CD4-positive, alpha-beta T cell treated with Interleukin-17A for 4 hours (primary cell): ENCODE measurements around the gene EDDM13.
"Not testable (repeated sequence)": the region's sequence is repeated elsewhere in the genome, so short reads cannot be mapped to it uniquely, and the experiment has no call there.

Experiments used
- DNase-seq: peaks from one replicate; pipeline ENCODE4 v3.0.0-alpha.2; 2020; ENCODE audit warnings: mixed read lengths

EDDM13 gene, protein sequence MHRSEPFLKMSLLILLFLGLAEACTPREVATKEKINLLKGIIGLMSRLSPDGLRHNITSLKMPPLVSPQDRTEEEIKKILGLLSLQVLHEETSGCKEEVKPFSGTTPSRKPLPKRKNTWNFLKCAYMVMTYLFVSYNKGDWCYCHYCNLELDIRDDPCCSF

DNA sequence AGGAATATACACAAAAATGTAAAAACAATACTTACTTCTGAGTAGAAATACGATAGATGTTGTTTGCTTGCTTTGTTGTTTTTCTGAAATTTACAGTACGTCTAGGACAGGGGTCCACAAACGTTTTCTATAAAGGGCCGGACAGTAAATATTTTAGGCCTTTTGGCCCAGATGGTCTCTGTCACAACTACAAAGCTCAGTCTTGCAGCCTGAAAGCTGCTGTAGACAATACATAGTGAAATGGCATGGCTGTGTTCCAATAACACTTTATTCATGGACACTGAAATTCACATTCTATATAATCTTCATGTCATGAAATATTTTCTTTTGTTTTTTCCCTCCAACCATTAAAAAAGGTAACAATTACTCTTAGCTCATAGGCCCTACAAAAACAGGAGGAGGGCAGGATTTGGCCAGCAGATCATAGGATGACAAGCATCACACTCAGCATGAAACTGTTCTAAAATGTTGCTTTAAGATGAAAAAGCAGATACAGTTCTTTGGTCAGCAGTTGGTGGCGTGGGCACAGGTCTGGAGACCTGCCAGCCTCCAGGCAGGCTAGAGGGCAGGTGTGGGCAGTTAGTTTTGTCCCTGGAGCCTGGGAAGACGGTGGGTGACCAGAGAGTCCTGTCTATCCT, at the start of gene EDDM13:
EDDM13 (plus strand) TSS at position 588 of the 638 bp plus-strand sequence. CDS start 87 bp downstream, outside the sequence.
- DNase-seq, result no peak

DNA sequence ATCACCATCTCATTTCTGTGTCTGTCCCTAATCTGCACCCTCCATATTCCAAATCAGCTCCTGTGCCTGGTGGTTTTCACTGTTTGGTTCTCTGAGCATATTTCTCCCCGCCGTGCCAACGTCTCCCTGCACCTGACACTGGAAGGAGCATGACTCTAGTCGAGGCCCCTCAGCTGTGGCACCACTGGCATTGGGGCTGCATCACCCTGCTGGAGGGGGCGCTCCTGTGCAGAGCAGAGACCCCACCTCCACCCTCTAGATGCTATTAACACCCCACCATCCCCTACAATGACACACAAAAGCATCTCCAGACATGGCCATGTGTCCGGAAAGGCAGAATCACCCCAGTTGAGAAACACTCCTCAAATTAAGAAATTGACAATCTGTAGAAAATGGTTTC, 49.6 kb upstream of the EDDM13 start:
- no peak for DNase-seq

DNA sequence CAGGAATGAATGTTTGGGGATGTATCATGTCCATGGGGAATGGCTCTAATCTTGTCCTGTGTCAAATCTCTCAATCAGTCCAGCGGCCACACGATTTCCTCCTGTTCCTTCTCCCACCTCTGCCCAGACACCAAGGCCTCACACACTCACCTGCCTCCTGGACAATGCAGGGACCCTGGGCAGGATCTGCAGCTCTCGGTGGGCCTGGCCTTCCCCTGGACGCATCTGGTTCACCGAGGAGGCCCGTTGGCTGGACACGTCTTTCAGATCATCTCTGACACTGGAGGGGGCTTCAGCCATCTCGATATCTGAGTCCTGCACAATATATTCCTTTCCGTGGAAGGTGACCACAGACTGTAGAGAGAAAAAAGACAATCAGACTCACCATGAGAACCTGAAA, 49.1 kb upstream of the EDDM13 start:
- DNase-seq, result no peak

DNA sequence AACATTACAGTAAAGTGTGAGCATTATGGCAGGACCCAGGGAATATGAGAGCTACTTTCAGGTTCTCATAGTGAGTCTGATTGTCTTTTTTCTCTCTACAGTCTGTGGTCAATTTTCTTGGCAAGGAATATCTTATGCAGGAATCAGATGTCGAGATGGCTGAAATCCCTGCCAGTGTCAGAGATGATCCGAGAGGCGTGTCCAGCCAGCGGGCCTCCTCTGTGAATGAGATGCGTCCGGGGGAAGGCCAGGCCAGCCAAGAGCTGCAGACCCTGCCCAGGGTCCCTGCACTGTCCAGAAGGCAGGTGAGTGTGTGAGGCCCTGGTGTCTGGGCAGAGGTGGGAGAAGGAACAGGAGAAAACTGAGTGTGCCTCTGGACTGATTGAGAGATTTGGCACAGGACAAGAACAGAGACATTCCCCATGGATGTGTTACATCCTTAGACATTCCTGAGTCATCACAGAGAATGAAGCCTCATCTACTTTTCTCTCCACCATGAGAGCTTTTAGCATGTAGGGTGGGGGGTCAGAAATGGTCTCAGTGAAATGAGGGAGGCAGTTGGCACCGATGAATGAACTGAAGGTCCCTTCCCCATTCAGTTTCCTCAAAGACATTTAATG, 27.3 kb upstream of the EDDM13 start:
- DNase-seq, result no peak

DNA sequence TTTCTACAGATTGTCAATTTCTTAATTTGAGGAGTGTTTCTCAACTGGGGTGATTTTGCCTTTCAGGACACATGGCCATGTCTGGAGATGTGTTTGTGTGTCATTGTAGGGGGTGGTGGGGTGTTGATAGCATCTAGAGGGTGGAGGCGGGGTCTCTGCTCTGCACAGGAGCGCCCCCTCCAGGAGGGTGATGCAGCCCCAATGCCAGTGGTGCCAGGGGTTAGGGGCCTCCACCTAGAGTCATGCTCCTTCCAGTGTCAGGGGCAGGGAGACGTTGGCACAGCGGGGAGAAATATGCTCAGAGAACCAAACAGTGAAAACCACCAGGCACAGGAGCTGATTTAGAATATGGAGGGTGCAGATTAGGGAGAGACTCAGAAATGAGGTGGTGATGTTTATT, 26.8 kb upstream of the EDDM13 start:
- DNase-seq, result not testable (repeated sequence)

DNA sequence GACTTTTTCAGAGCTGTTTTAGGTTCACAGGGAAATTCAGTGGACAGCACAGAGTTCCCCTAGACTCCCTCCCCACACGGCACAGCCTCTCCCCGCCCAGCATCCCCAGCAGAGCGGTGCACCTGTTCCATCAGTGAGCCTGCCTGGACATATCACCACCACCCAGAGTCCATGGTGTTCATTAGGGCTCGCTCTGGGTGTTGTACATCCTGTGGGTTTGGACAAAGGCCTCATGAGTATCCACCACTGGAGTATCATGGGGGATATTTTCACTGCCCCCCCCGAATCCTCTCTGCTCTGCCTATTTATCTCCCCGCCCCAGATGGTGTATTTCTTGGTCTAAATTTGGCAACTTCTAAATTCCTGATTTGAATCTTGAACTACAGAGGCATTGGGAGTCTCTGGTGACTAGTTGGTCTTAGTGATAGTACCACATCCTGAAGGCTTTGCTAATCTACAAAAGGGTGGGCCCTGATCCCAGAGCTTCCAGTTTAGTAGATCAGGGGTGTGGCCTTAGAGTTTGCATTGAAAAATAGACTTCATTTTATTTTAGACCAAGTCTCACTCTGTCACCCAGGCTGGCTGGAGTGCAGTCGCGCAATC, 23.7 kb upstream of the EDDM13 start:
- not testable (repeated sequence) for DNase-seq

DNA sequence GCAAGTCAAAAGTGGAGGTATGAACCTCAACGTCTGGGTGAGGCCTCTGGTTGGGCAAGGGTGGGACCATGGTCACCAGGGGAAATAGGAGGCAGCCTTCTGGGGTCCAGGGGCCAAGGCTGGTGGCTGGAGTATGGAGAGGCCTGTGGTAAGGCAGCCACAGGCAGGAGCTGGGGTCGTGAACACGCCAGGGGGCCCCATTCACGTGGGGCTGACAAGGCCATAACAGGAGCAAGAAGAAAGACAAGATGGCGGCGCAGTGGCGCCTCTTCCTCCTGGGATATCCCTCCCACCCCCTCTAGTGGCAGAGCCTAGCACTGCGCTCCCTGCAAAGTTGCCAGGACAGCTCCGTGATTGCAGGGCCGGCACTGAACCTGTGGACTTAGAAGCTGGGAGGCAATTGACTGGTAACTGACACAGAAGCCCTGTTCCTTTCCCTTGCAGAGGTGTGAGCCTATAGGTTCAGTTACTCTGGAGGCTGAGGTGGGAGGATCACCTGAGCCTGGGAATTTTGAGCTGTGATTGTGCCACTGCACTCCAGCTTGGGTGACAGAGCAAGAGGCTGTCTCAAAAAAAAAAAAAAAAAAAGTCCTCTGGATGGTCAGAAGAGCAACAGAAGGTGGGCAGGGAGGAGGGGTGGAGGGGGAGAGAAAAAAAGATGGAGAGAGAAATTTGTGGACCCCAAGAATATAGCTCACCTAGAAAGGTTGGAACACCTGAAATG, 19.7 kb upstream of the EDDM13 start:
- peak; percentile 65 for DNase-seq

DNA sequence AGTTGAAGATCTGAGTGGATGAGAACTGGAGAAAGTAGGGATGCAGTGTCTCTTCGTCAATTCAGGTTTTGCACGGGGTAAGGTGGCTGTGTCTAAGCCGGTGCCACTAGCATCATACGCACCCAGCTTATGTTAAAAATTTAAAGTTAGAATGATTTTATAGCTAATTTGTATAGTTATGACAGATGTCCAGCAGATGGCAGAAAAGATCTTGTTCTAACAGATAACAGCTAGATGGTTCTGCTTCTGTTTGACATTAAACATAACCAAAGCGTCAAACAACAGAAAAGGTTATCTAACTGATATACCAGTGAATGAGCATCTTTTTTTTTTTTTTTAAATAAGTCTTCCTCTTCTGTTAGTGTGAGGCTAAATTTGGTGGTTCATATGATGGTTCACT, 18.8 kb upstream of the EDDM13 start:
- no peak for DNase-seq

DNA sequence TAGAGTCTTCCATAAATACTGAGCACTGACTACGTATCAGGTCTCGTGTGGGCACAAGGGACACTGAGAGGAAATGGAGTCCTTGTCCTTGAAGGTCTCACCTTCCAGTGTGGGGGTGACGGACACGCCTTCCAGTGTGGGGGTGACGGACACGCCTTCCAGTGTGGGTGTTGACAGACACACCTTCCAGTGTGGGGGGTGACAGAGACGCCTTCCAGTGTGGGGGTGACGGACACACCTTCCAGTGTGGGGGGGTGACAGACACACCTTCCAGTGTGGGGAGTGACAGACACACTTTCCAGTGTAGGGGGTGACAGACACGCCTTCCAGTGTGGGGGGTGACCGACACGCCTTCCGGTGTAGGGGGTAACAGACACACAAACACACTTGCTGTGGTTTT, 14.3 kb upstream of the EDDM13 start:
- no peak for DNase-seq

DNA sequence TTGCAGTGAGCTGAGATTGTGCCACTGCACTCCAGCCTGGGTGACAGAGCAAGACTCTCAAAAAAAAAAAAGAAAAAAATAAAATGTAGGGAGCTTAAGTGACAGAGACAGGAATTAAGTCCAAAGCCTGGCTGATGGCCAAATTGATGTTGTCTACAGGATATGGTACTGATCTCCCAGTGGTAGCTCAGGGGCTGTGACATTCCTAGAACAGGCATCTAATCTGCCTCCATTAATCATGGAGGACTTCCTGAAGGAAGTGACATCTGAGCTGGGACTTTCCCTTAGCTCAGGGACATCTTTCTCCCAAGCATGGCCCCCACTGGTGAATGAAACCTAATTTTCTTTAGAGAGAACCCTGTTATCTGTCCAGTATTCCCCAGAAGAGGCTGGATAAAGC, 11.4 kb upstream of the EDDM13 start:
- DNase-seq, result no peak

DNA sequence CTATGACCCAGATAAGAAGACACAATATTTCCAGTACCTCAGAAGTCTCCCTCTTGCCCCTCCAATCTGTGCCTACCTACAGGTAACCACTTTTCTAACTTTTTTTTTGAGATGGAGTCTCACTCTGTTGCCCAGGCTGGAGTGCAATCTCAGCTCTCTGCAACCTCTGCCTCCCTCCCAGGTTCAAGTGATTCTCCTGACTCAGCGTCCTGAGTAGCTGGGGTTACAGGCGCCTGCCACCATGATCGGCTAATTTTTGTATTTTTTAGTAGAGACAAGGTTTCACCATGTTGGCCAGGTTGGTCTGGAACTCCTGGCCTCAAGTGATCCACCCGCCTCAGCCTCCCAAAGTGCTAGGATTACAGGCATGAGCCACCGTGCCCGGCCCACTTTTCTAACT, 10.6 kb upstream of the EDDM13 start:
- not testable (repeated sequence) for DNase-seq

DNA sequence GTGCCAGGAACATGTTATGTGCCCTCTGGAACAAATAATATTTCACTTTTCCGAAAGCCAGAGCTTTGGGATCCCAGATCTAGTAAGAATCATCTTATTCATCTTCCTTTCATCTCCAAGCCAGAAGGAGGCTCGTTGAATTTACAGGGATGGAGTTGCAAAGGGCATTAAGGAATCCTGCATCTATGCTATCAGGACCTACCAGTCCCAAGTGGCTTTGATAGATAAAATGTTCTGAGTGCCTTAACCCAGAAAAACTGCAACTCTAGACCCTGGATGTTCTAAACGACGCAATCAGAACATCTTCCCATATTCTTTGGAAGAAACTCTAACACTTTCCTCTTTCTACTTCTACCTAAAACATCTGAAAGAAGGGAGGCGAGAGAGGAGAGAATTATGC, 9.2 kb upstream of the EDDM13 start:
- no peak for DNase-seq

DNA sequence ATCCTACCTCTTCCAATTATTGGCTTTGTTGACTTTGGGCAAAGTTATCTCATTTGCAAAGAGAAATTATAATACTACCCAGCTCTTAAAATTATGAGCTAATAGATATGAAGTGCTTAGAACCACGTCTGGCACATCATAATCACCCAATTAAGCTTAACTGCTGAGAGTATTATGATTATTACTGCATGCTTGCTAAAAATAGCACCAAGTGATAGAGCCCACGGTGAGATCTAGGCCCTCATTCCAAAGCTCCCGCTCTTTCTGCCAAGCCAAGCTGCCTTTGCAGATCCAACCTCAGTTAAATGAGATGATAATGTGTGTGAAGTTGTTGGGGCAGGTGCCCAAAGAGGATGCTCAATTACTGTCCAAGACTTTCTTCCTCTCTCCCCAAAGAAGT, 6.5 kb upstream of the EDDM13 start:
- DNase-seq, result no peak

DNA sequence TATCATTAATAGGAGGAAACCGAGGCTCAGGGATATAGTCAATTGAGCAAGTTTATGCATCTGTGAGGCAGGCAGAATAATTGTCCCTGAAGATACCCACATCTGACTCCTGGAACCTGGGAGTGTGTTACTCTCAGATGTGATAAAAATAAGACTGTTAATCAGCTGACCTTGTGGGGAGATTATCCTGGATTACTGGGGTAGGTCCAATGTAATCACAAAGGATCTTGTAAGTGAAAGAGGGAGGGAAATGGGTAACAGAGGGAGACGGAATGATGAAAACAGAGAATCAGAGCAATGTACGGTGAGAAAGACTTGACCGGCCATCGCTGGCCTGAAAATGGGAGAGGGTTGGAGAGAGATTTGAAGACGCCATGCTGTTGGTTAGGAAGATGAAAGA, 3.2 kb upstream of the EDDM13 start:
- DNase-seq, result no peak

DNA sequence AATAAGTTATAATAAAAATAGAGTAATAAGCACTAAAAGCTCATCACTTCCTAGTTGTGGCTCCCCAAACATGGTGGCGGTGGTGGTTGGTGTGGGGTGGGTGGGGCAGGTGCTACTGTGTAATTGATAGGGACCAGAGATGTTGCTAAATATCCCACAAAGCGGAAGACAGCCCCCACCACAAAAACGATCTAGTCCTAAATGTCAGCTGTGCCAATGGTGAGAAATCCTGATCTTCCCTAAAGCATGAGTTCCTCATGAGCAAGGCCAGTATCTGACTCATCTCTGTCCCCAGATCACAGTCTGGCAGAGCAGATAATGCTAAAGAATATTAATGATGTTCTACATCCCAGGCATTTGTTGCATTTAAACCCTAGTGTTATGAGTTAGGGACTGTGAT, 1.9 kb upstream of the EDDM13 start:
- DNase-seq, result no peak

DNA sequence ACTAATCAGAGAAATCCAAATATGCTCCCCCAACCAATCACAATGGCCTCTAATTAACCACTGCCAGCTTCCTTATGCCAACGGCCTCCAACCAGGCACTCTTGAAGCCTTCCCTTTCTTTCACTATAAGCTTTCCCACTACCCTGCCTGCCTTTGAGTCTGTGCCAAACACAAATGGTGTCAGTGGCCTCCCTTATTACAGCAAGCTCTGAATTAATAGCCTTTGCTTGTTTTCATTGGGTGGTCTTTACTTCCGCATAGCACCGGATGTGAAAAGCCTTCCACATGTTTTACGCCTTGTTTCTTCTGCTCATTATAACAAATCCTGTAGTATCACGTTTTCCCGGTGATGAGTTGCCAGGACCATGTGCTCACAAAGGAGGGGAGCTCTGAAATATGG, 1.4 kb upstream of the EDDM13 start:
- no peak for DNase-seq

DNA sequence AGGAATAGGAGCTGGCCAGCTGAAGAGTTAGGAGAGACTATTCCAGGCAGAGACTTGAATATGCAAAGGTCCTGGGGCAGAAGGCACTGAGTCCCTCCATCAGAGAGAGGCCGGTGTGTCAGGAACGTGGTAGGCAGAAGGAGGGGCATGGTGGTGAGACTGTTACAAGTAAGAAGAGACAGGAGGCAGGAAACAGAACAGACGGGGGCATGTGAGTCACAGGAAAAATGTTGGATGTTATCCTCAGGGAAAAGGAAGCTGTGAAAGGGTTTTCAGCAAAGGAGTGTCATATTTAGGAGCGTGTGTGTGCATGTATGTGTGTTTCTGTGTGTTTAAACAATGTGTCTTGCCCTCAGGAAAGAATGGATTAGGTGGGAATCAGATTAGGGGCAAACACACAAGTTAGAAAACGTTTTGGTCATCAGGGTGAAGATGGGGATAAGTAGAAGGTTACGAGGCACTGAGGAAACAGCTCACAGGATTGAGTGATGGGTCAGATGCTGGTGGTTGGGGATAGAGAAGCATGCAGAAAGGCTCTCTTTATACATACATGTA, 1.1 kb downstream of the EDDM13 start:
- no peak for DNase-seq

DNA sequence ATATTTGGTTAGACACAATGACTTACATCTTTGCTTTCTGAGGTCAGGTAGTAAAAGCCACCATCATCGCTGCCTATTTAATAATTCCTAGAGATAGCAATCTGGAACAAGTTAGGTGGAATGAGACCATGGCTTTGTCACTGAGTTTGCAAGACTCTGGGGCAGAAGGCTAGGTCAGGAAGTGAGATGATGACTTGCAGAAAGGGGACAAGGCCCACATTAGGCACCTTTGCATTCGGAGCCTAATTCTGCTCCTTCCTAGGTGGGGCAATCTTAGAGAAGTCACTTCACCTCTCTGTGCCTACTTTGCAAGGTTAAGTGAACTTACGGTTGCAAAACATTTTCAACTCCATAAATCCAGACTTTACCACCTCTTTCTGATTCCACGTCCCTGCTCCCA, 10.3 kb downstream of the EDDM13 start:
- DNase-seq, result no peak

DNA sequence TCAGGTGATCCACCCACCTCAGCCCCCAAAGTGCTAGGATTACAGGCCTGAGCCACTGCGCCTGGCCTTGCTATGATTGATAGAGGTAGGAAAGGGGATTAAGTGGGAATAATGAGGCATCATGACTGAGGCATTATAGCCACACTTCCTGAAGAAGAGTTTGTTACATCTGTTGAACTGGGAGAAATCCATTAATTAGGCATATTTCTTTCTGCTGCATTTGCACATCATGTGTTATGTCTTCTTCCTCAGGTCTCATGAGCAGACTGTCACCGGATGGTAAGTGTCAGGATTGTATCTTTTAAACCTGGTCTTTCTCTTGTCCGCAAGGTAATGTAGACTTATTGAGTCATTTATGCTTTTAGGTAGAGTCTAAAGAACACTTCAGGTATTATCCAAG, 12.2 kb downstream of the EDDM13 start:
- DNase-seq, result no peak

DNA sequence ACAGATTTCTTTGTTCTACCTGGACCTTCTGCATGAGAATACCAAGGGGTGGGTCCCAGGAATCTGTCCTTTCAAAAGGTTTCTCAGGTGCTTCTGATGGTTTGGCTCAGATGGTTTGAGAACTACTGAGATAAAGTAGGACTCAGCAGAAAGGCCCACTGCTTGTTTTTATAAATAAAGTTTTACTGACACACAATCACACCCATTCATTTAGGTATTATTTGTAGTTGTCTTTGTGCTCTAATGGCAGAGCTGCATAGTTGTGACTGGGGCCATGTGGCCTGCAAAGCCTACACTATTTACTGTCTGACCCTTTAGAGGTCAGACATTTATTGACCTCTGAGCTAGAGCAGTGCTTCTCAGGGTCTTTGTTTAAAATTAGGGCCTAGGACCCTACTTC, 17.6 kb downstream of the EDDM13 start:
- DNase-seq, result no peak

DNA sequence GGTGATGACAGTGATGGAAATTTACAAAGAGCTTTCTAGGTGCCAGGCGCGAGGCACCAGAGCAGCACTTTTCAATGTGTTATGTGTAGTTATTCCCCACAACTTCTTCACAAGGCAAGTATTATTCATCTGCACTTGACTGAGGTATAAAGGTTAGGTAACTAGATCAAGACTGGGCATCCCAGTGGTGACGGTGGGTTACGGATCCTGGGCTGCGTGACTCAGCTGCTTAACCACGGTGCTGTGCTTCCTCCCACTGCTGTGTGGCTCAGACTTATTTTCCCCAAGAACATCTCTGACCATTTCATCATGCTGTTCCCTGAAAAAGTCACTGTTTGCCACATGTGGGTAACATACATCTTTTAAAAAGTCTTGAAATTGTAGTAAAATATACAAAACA, 19.3 kb downstream of the EDDM13 start:
- no peak for DNase-seq

DNA sequence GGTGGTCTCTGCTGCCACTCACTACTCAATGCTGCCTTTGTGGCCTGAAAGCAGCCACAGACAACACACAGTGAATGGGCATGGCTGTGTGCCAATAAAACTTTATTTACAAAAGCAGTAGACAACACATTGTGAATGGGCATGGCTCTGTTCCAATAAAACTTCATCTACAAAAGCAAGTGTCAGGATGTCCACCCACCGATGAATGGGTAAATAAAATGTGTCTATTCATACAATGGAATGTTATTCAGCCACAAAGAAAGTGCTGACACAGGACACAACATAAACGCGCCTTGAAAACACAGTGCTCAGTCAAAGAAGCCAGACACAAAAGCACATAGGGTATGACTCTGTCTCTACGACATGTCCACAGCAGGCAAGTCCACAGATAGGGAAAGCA, 22.0 kb downstream of the EDDM13 start:
- DNase-seq, result no peak
